ENCODE results near the gene LOXL1. TPM values are rescaled to one million over a fixed set of nuclear protein-coding genes. Genes with fewer than 3 reads are reported as not detected.
A peak's percentile ranks its signal among the peaks of the same experiment; 100 is the strongest.

LOXL1 gene
- polyA plus RNA-seq (2013, experiment 1 of 2): 7.6 TPM
- 7.6 TPM for polyA plus RNA-seq (2013, experiment 2 of 2)

GRCh38 chr15:73926219-73927002 is at the start of gene LOXL1:
Gene LOXL1 (plus strand): TSS chr15:73926462. CDS start chr15:73926784, 322 bp downstream.
- WGBS (ENCODE audit: extremely low coverage, insufficient coverage, low lambda C conversion rate): no CpG with 5 or more reads among the region's 47 CpGs
- peak; percentile 90 for DNase-seq

GRCh38 chr15:73879426-73879825 is 46.8 kb upstream of the LOXL1 start:
- Histone ChIP-seq H3K18ac (ENCODE audit: low read length) (no peak overlapping the region), H3K79me2 (ENCODE audit: control insufficient read depth, insufficient read depth, low read length) (no peaks in the 10 kb centered on the region), H3K23ac (ENCODE audit: low read length) (no peak overlapping the region), H2BK120ac (ENCODE audit: low read depth, low read length) (no peak overlapping the region), H3K4me1 (ENCODE audit: control insufficient read depth, low read depth, low read length) (no peaks in the 10 kb centered on the region), H3K27ac (ENCODE audit: low read depth, low read length) (no peak overlapping the region), H2AK5ac (ENCODE audit: low read length) (no peak overlapping the region), H3K4me2 (ENCODE audit: low read length) (no peak overlapping the region), H3K4me3 (ENCODE audit: low read length) (no peak overlapping the region), H3K27me3 (ENCODE audit: insufficient read depth, low read length, poor library complexity) (no peaks in the 10 kb centered on the region), H3K9ac (ENCODE audit: low read length) (no peak overlapping the region), H4K8ac (ENCODE audit: low read depth, low read length) (no peak overlapping the region), H3K4ac (ENCODE audit: low read depth, low read length) (no peak overlapping the region), H3K79me1 (ENCODE audit: low read length) (no peaks in the 10 kb centered on the region), H2BK5ac (ENCODE audit: low read length) (no peak overlapping the region), H3K56ac (ENCODE audit: low read length) (no peak overlapping the region), H2BK15ac (replicated peaks; ENCODE audit: low read depth) (no peak overlapping the region), H4K5ac (ENCODE audit: low read length) (no peak overlapping the region), H3K36me3 (ENCODE audit: control insufficient read depth, insufficient read depth, low read length) (no peaks in the 10 kb centered on the region)
- no CpG with 5 or more reads among the region's 3 CpGs for WGBS (ENCODE audit: extremely low coverage, insufficient coverage, low lambda C conversion rate)
- DNase-seq: no peak

More at GRCh38 chr15:73926219-73927002, at the start of gene LOXL1:
- Histone ChIP-seq H2AK5ac (ENCODE audit: low read length) (peak within 1 kb of the TSS; percentile 32), H3K27ac (ENCODE audit: low read depth, low read length) (peak within 1 kb of the TSS; percentile 25), H3K79me2 (ENCODE audit: control insufficient read depth, insufficient read depth, low read length) (no peaks in the 10 kb centered on the region), H3K9ac (ENCODE audit: low read length) (peak within 1 kb of the TSS; percentile 82), H2BK5ac (ENCODE audit: low read length) (no peak within 1 kb of the TSS), H4K8ac (ENCODE audit: low read depth, low read length) (no peak within 1 kb of the TSS), H2BK15ac (replicated peaks; ENCODE audit: low read depth) (no peak within 1 kb of the TSS), H3K23ac (ENCODE audit: low read length) (no peak within 1 kb of the TSS), H3K4me3 (ENCODE audit: low read length) (peak within 1 kb of the TSS; percentile 49), H3K4me1 (ENCODE audit: control insufficient read depth, low read depth, low read length) (peaks cover 19% of the 10 kb centered on the region), H2BK120ac (ENCODE audit: low read depth, low read length) (peak within 1 kb of the TSS; percentile 31), H4K5ac (ENCODE audit: low read length) (no peak within 1 kb of the TSS), H3K18ac (ENCODE audit: low read length) (peak within 1 kb of the TSS; percentile 70), H3K4ac (ENCODE audit: low read depth, low read length) (no peak within 1 kb of the TSS), H3K56ac (ENCODE audit: low read length) (peak within 1 kb of the TSS; percentile 95), H3K36me3 (ENCODE audit: control insufficient read depth, insufficient read depth, low read length) (no peaks in the 10 kb centered on the region), H3K27me3 (ENCODE audit: insufficient read depth, low read length, poor library complexity) (no peaks in the 10 kb centered on the region), H3K79me1 (ENCODE audit: low read length) (no peaks in the 10 kb centered on the region), H3K4me2 (ENCODE audit: low read length) (peak within 1 kb of the TSS; percentile 95)

- Histone ChIP-seq H3K4me2 (ENCODE audit: low read length) (no peak overlapping the region), H3K36me3 (ENCODE audit: control insufficient read depth, insufficient read depth, low read length) (no peaks in the 10 kb centered on the region), H3K79me2 (ENCODE audit: control insufficient read depth, insufficient read depth, low read length) (no peaks in the 10 kb centered on the region), H3K56ac (ENCODE audit: low read length) (no peak overlapping the region), H2BK120ac (ENCODE audit: low read depth, low read length) (no peak overlapping the region), H4K5ac (ENCODE audit: low read length) (no peak overlapping the region), H3K4ac (ENCODE audit: low read depth, low read length) (no peak overlapping the region), H4K8ac (ENCODE audit: low read depth, low read length) (no peak overlapping the region), H3K9ac (ENCODE audit: low read length) (no peak overlapping the region), H2BK5ac (ENCODE audit: low read length) (no peak overlapping the region), H2AK5ac (ENCODE audit: low read length) (no peak overlapping the region), H3K4me3 (ENCODE audit: low read length) (no peak overlapping the region), H3K18ac (ENCODE audit: low read length) (no peak overlapping the region), H3K27me3 (ENCODE audit: insufficient read depth, low read length, poor library complexity) (no peaks in the 10 kb centered on the region), H3K4me1 (ENCODE audit: control insufficient read depth, low read depth, low read length) (no peaks in the 10 kb centered on the region), H3K79me1 (ENCODE audit: low read length) (no peaks in the 10 kb centered on the region), H3K27ac (ENCODE audit: low read depth, low read length) (no peak overlapping the region), H2BK15ac (replicated peaks; ENCODE audit: low read depth) (no peak overlapping the region), H3K23ac (ENCODE audit: low read length) (no peak overlapping the region)
- no peak for DNase-seq
- no CpG with 5 or more reads among the region's 12 CpGs for WGBS (ENCODE audit: extremely low coverage, insufficient coverage, low lambda C conversion rate)
These were observed 44.5 kb upstream of the LOXL1 start for GRCh38 chr15:73881579-73882320.

GRCh38 chr15:73882761-73883419 is 43.4 kb upstream of the LOXL1 start:
- WGBS (ENCODE audit: extremely low coverage, insufficient coverage, low lambda C conversion rate): no CpG with 5 or more reads among the region's 10 CpGs
- Histone ChIP-seq H3K27me3 (ENCODE audit: insufficient read depth, low read length, poor library complexity) (no peaks in the 10 kb centered on the region), H3K18ac (ENCODE audit: low read length) (no peak overlapping the region), H3K23ac (ENCODE audit: low read length) (no peak overlapping the region), H2BK5ac (ENCODE audit: low read length) (no peak overlapping the region), H3K27ac (ENCODE audit: low read depth, low read length) (no peak overlapping the region), H2BK15ac (replicated peaks; ENCODE audit: low read depth) (no peak overlapping the region), H4K5ac (ENCODE audit: low read length) (no peak overlapping the region), H3K4me3 (ENCODE audit: low read length) (no peak overlapping the region), H3K56ac (ENCODE audit: low read length) (no peak overlapping the region), H3K79me2 (ENCODE audit: control insufficient read depth, insufficient read depth, low read length) (no peaks in the 10 kb centered on the region), H3K4me2 (ENCODE audit: low read length) (no peak overlapping the region), H3K79me1 (ENCODE audit: low read length) (no peaks in the 10 kb centered on the region), H3K4me1 (ENCODE audit: control insufficient read depth, low read depth, low read length) (no peaks in the 10 kb centered on the region), H4K8ac (ENCODE audit: low read depth, low read length) (no peak overlapping the region), H3K4ac (ENCODE audit: low read depth, low read length) (no peak overlapping the region), H3K9ac (ENCODE audit: low read length) (no peak overlapping the region), H2AK5ac (ENCODE audit: low read length) (no peak overlapping the region), H2BK120ac (ENCODE audit: low read depth, low read length) (no peak overlapping the region), H3K36me3 (ENCODE audit: control insufficient read depth, insufficient read depth, low read length) (no peaks in the 10 kb centered on the region)
- DNase-seq: no peak

GRCh38 chr15:73884159-73884558 is 42.1 kb upstream of the LOXL1 start:
- no peak for DNase-seq
- Histone ChIP-seq H3K4me1 (ENCODE audit: control insufficient read depth, low read depth, low read length) (no peaks in the 10 kb centered on the region), H3K23ac (ENCODE audit: low read length) (no peak overlapping the region), H2BK5ac (ENCODE audit: low read length) (no peak overlapping the region), H3K4me2 (ENCODE audit: low read length) (no peak overlapping the region), H4K8ac (ENCODE audit: low read depth, low read length) (no peak overlapping the region), H3K4me3 (ENCODE audit: low read length) (no peak overlapping the region), H3K18ac (ENCODE audit: low read length) (no peak overlapping the region), H3K27ac (ENCODE audit: low read depth, low read length) (no peak overlapping the region), H3K36me3 (ENCODE audit: control insufficient read depth, insufficient read depth, low read length) (no peaks in the 10 kb centered on the region), H3K79me1 (ENCODE audit: low read length) (no peaks in the 10 kb centered on the region), H3K9ac (ENCODE audit: low read length) (no peak overlapping the region), H2BK120ac (ENCODE audit: low read depth, low read length) (no peak overlapping the region), H3K56ac (ENCODE audit: low read length) (no peak overlapping the region), H2BK15ac (replicated peaks; ENCODE audit: low read depth) (no peak overlapping the region), H4K5ac (ENCODE audit: low read length) (no peak overlapping the region), H3K79me2 (ENCODE audit: control insufficient read depth, insufficient read depth, low read length) (no peaks in the 10 kb centered on the region), H3K27me3 (ENCODE audit: insufficient read depth, low read length, poor library complexity) (no peaks in the 10 kb centered on the region), H2AK5ac (ENCODE audit: low read length) (no peak overlapping the region), H3K4ac (ENCODE audit: low read depth, low read length) (no peak overlapping the region)
- no CpG with 5 or more reads among the region's 3 CpGs for WGBS (ENCODE audit: extremely low coverage, insufficient coverage, low lambda C conversion rate)

All from mesendoderm (in vitro differentiated cells).